ENCODE results near the gene ADARB2. TPM values are rescaled to one million over a fixed set of nuclear protein-coding genes. Genes with fewer than 3 reads are reported as not detected.
"Not testable (repeated sequence)": the region's sequence is repeated elsewhere in the genome, so short reads cannot be mapped to it uniquely, and the experiment has no call there.

The ADARB2 gene
- total RNA-seq, 1 donor from 2014 or later: 0.19 TPM

- DNase-seq (ENCODE audit: low read depth): no peak
Observed at GRCh38 chr10:1335642-1336041, 401.7 kb downstream of the ADARB2 start.

GRCh38 chr10:1333981-1334380 lies 403.3 kb downstream of the ADARB2 start:
- no peak for DNase-seq (ENCODE audit: low read depth)

GRCh38 chr10:1331560-1331959 lies 405.8 kb downstream of the ADARB2 start:
- DNase-seq (ENCODE audit: low read depth): no peak

- DNase-seq (ENCODE audit: low read depth): no peak
Observed at GRCh38 chr10:1329622-1330021, 407.7 kb downstream of the ADARB2 start.

- peak; percentile 48 for DNase-seq (ENCODE audit: low read depth)
Observed at GRCh38 chr10:1328981-1329614, 408.2 kb downstream of the ADARB2 start.

GRCh38 chr10:1328161-1328823 lies 409.0 kb downstream of the ADARB2 start:
- DNase-seq (ENCODE audit: low read depth): no peak

GRCh38 chr10:1327759-1328158 lies 409.6 kb downstream of the ADARB2 start:
- DNase-seq (ENCODE audit: low read depth): no peak

GRCh38 chr10:1326514-1326913 lies 410.8 kb downstream of the ADARB2 start:
- not testable (repeated sequence) for DNase-seq (ENCODE audit: low read depth)

GRCh38 chr10:1324903-1325302 lies 412.4 kb downstream of the ADARB2 start:
- no peak for DNase-seq (ENCODE audit: low read depth)

- no peak for DNase-seq (ENCODE audit: low read depth)
Observed at GRCh38 chr10:1323951-1324350, 413.4 kb downstream of the ADARB2 start.

GRCh38 chr10:1320739-1321320 lies 416.5 kb downstream of the ADARB2 start:
- no peak for DNase-seq (ENCODE audit: low read depth)

- no peak for DNase-seq (ENCODE audit: low read depth)
Observed at GRCh38 chr10:1316809-1317143, 420.5 kb downstream of the ADARB2 start.

- no peak for DNase-seq (ENCODE audit: low read depth)
Observed at GRCh38 chr10:1316121-1316808, 421.1 kb downstream of the ADARB2 start.

- DNase-seq (ENCODE audit: low read depth): no peak
Observed at GRCh38 chr10:1315178-1315577, 422.1 kb downstream of the ADARB2 start.

- no peak for DNase-seq (ENCODE audit: low read depth)
Observed at GRCh38 chr10:1311726-1312125, 425.6 kb downstream of the ADARB2 start.

- DNase-seq (ENCODE audit: low read depth): no peak
Observed at GRCh38 chr10:1310271-1310789, 427.0 kb downstream of the ADARB2 start.

GRCh38 chr10:1309617-1310270 lies 427.6 kb downstream of the ADARB2 start:
- DNase-seq (ENCODE audit: low read depth): no peak

GRCh38 chr10:1308962-1309616 lies 428.2 kb downstream of the ADARB2 start:
- no peak for DNase-seq (ENCODE audit: low read depth)

- DNase-seq (ENCODE audit: low read depth): no peak
Observed at GRCh38 chr10:1308173-1308961, 429.0 kb downstream of the ADARB2 start.

GRCh38 chr10:1301143-1301542 lies 436.2 kb downstream of the ADARB2 start:
- DNase-seq (ENCODE audit: low read depth): no peak

Data from myocyte (in vitro differentiated cells).